ENCODE measurements around the gene HERC6.

- TF ChIP-seq CTCF (IDR thresholded peaks at IDR 0.05; ENCODE audit: insufficient read depth, low read length), result no peak
- no peak for TF ChIP-seq REST (IDR thresholded peaks at IDR 0.05; ENCODE audit: insufficient replicate concordance, low read depth)
- TF ChIP-seq POLR2AphosphoS5 (IDR thresholded peaks at IDR 0.05; ENCODE audit: low read depth), result no peak
- no peak for TF ChIP-seq SPI1 (IDR thresholded peaks at IDR 0.05; ENCODE audit: borderline replicate concordance, low read depth)
Measured at GRCh38 chr4:88449290-88449689, 70.6 kb downstream of the HERC6 start.

Measured in HL-60 (cell line).